ENCODE data around the gene ST3GAL6. TPM values are rescaled to one million over a fixed set of nuclear protein-coding genes. Genes with fewer than 3 reads are reported as not detected.

ST3GAL6 gene
- total and polyA plus RNA-seq, 10 of the 15 experiments (the other 5 are each of a cell fraction or from before 2014, with no cell fraction given), result 19.5 to 41.2 (median 37.4) TPM

DNA sequence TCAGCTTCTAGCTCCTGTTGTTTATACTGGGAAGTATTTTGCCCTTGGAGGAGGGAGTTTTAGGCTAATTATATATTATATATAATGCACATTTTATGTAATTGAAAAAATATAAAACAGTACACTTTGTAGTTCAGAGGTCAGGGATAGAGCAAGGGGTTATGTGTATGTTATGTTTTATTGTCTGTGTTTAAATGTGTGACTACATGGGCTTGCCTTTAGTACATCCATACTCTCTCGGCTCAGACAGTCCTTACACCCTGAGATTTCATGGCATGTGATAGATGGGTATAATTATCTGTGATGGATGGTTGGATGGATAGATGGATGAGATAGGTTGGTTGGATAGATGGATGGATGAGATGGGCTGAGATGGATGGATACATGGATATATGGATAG, 17.4 kb upstream of the ST3GAL6 start:
- BruUV-seq (replicated peaks), result TSS peak; percentile 38
- no peaks in the 10 kb centered on the region for H3K27me3 ChIP-seq (replicated peaks in 1 of 2; ENCODE audit: control insufficient read depth in 2 of 2, insufficient read depth in 2 of 2, low read length in 1 of 2)
- no peak overlapping the region for H3K4me3 ChIP-seq
- H3K4me2 ChIP-seq (ENCODE audit: control insufficient read depth, insufficient read depth), result peak overlapping the region; percentile 57
- CTCF ChIA-PET, result interaction anchor here (0.9 to 1.7 kb wide), 5 partner anchors 10 to 143 kb away, joined by 3 to 4 read pairs (median 4); no protein-coding TSS in a partner anchor
- in situ Hi-C loops (cut with MboI) (no loop called here), intact Hi-C loops (cut with micrococcal nuclease; ENCODE audit: unreplicated experiment) (loop anchor here (1.0 kb wide), 1 partner anchor 132 kb away; no protein-coding TSS in a partner anchor)
- SMC1A ChIA-PET (ENCODE audit: uncharacterized antibody, unreplicated experiment), result interaction anchor here (1.0 to 8.1 kb wide), 10 partner anchors 11 to 192 kb away, joined by 3 to 139 read pairs (median 8); partner anchors contain the start of gene ST3GAL6
- H4K20me1 ChIP-seq (ENCODE audit: control insufficient read depth, insufficient read depth), result no peaks in the 10 kb centered on the region
- H3K27ac ChIP-seq (ENCODE audit: control insufficient read depth, insufficient read depth), result peak overlapping the region; percentile 79
- H3K36me3 ChIP-seq (ENCODE audit: control insufficient read depth in 2 of 2, insufficient read depth in 2 of 2, low read length in 1 of 2), result no peaks in the 10 kb centered on the region
- no peak overlapping the region for H2AFZ ChIP-seq (ENCODE audit: control insufficient read depth, low read depth, low read length)
- peaks cover 34% of the 10 kb centered on the region for H3K79me2 ChIP-seq (ENCODE audit: control insufficient read depth, insufficient read depth, low read length)
- RAD21 ChIA-PET (ENCODE audit: unreplicated experiment), result interaction anchor here (0.9 to 3.9 kb wide), 6 partner anchors 11 to 145 kb away, joined by 3 to 36 read pairs (median 12); no protein-coding TSS in a partner anchor
- H3K9ac ChIP-seq (ENCODE audit: control insufficient read depth, insufficient read depth, low read length), result no peak overlapping the region
- no peak for DNase-seq (ENCODE audit: low read depth, low spot score)
- H3K9me3 ChIP-seq (replicated peaks; ENCODE audit: control insufficient read depth, insufficient read depth, low read length), result no peaks in the 10 kb centered on the region; the same call in 1 of the 3 replicates
- ATAC-seq, result peak; percentile 18
- 91% methylated on average over 1 of the region's 1 CpG for WGBS (ENCODE audit: insufficient coverage, insufficient replicate concordance, low lambda C conversion rate, missing lambda C conversion rate)
- FAIRE-seq, result no peak
- H3K4me1 ChIP-seq (ENCODE audit: control insufficient read depth, insufficient read depth, low read length), result peaks cover 12% of the 10 kb centered on the region
- POLR2A ChIA-PET, result interaction anchor here (1.2 to 4.0 kb wide), 6 partner anchors 10 to 20 kb away, joined by 3 to 43 read pairs (median 4); no protein-coding TSS in a partner anchor
- TF ChIP-seq, protein P1, sequence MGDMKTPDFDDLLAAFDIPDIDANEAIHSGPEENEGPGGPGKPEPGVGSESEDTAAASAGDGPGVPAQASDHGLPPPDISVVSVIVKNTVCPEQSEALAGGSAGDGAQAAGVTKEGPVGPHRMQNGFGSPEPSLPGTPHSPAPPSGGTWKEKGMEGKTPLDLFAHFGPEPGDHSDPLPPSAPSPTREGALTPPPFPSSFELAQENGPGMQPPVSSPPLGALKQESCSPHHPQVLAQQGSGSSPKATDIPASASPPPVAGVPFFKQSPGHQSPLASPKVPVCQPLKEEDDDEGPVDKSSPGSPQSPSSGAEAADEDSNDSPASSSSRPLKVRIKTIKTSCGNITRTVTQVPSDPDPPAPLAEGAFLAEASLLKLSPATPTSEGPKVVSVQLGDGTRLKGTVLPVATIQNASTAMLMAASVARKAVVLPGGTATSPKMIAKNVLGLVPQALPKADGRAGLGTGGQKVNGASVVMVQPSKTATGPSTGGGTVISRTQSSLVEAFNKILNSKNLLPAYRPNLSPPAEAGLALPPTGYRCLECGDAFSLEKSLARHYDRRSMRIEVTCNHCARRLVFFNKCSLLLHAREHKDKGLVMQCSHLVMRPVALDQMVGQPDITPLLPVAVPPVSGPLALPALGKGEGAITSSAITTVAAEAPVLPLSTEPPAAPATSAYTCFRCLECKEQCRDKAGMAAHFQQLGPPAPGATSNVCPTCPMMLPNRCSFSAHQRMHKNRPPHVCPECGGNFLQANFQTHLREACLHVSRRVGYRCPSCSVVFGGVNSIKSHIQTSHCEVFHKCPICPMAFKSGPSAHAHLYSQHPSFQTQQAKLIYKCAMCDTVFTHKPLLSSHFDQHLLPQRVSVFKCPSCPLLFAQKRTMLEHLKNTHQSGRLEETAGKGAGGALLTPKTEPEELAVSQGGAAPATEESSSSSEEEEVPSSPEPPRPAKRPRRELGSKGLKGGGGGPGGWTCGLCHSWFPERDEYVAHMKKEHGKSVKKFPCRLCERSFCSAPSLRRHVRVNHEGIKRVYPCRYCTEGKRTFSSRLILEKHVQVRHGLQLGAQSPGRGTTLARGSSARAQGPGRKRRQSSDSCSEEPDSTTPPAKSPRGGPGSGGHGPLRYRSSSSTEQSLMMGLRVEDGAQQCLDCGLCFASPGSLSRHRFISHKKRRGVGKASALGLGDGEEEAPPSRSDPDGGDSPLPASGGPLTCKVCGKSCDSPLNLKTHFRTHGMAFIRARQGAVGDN (IDR thresholded peaks at IDR 0.05), result peak; percentile 50
- TF ChIP-seq WRNIP1 (IDR thresholded peaks at IDR 0.05; ENCODE audit: borderline replicate concordance, low read depth, low read length), result no peak
- TF ChIP-seq, protein P2, sequence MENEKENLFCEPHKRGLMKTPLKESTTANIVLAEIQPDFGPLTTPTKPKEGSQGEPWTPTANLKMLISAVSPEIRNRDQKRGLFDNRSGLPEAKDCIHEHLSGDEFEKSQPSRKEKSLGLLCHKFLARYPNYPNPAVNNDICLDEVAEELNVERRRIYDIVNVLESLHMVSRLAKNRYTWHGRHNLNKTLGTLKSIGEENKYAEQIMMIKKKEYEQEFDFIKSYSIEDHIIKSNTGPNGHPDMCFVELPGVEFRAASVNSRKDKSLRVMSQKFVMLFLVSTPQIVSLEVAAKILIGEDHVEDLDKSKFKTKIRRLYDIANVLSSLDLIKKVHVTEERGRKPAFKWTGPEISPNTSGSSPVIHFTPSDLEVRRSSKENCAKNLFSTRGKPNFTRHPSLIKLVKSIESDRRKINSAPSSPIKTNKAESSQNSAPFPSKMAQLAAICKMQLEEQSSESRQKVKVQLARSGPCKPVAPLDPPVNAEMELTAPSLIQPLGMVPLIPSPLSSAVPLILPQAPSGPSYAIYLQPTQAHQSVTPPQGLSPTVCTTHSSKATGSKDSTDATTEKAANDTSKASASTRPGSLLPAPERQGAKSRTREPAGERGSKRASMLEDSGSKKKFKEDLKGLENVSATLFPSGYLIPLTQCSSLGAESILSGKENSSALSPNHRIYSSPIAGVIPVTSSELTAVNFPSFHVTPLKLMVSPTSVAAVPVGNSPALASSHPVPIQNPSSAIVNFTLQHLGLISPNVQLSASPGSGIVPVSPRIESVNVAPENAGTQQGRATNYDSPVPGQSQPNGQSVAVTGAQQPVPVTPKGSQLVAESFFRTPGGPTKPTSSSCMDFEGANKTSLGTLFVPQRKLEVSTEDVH (IDR thresholded peaks at IDR 0.05; ENCODE audit: low read depth, partially characterized antibody), result no peak
- TF ChIP-seq TCF3 (IDR thresholded peaks at IDR 0.05; ENCODE audit: borderline replicate concordance, insufficient read depth, low read depth, low read length), result no peak
- TF ChIP-seq RFX5 (IDR thresholded peaks at IDR 0.05; ENCODE audit: low read depth, low read length), result no peak
- TF ChIP-seq ZNF592 (IDR thresholded peaks at IDR 0.05), result peak; percentile 94
- no peak for TF ChIP-seq ZNF207 (IDR thresholded peaks at IDR 0.05; ENCODE audit: borderline replicate concordance)
- no peak for TF ChIP-seq RBBP5 (conservative IDR thresholded peaks at IDR 0.05)
- TF ChIP-seq SMARCA5 (IDR thresholded peaks at IDR 0.05), result no peak
- no peak for TF ChIP-seq TCF7 (IDR thresholded peaks at IDR 0.05; ENCODE audit: borderline replicate concordance)
- TF ChIP-seq HDGF (IDR thresholded peaks at IDR 0.05), result 0 out of 2 replicates have a peak, but pooled peaks have one; percentile 41
- TF ChIP-seq, protein P3, sequence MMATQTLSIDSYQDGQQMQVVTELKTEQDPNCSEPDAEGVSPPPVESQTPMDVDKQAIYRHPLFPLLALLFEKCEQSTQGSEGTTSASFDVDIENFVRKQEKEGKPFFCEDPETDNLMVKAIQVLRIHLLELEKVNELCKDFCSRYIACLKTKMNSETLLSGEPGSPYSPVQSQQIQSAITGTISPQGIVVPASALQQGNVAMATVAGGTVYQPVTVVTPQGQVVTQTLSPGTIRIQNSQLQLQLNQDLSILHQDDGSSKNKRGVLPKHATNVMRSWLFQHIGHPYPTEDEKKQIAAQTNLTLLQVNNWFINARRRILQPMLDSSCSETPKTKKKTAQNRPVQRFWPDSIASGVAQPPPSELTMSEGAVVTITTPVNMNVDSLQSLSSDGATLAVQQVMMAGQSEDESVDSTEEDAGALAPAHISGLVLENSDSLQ (IDR thresholded peaks at IDR 0.05), result no peak
